Loucy (cell line): Measurements from ENCODE around the gene RPS6KB2.

Source experiments
- CTCF ChIP-seq: fragments of 200-600 bp; sonication (generic); conservative IDR thresholded peaks from 2 replicates; pipeline ENCODE4 v1.5.1; 2014; ENCODE audit warnings: mild to moderate bottlenecking, antibody characterized with exemption, low read length
- EZH2phosphoT487 ChIP-seq: fragments of 200-600 bp; IDR thresholded peaks from 2 replicates; pipeline ENCODE4 v1.6.1; 2018; ENCODE audit warnings: antibody characterized with exemption, mild to moderate bottlenecking, moderate library complexity, borderline replicate concordance

DNA sequence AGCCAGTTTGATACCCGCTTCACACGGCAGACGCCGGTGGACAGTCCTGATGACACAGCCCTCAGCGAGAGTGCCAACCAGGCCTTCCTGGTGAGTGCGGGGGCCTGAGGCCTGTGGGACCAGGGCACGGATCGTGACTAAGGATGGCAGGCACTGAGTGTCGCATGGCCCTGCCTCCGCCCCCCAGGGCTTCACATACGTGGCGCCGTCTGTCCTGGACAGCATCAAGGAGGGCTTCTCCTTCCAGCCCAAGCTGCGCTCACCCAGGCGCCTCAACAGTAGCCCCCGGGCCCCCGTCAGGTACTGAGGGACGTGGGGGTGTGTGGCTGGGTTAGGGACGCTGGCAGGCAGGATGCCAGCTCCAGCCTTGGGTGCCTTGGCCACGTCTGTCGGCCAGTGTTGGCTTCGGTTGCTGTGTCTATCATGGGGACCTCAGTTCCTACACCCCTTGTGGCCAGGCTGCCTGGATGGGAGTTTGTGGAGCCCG is 6.1 kb downstream of the RPS6KB2 start:
- TF ChIP-seq CTCF: no peak
- no peak for TF ChIP-seq EZH2phosphoT487
